Measurements from ENCODE around the gene PLVAP. TPM values are rescaled to one million over a fixed set of nuclear protein-coding genes. Genes with fewer than 3 reads are reported as not detected.

The PLVAP gene
- total RNA-seq, 1 donor from 2014 or later, result not detected

GRCh38 chr19:17304386-17305215 is 72.5 kb downstream of the PLVAP start:
- intact Hi-C loops (cut with micrococcal nuclease), result loop anchor here (1.0 kb wide), 1 partner anchor 37 kb away; the partner anchor contains the start of gene BABAM1

GRCh38 chr19:17303940-17304267 is 73.2 kb downstream of the PLVAP start:
- intact Hi-C loops (cut with micrococcal nuclease), result loop anchor here (1.0 kb wide), 1 partner anchor 12 kb away; no protein-coding TSS in a partner anchor

- intact Hi-C loops (cut with micrococcal nuclease), result loop anchor here (1.0 kb wide), 1 partner anchor 11 kb away; no protein-coding TSS in a partner anchor
These were observed 73.8 kb downstream of the PLVAP start, which contains the start of gene ABHD8 for GRCh38 chr19:17303167-17303939. ABHD8 (minus strand) TSS chr19:17303425; CDS start chr19:17301616, 1,809 bp downstream.

GRCh38 chr19:17302391-17303166 is 74.6 kb downstream of the PLVAP start:
- intact Hi-C loops (cut with micrococcal nuclease), result loop anchor here (1.0 kb wide), 1 partner anchor 10 kb away; no protein-coding TSS in a partner anchor

Other genes with a start within 250 kb of the PLVAP start
- gene USE1, start 162.0 kb downstream of the PLVAP start, total RNA-seq, result 25.3 and 27.5 TPM in 2 replicates
- 17.2 and 22.6 TPM in 2 replicates for gene OCEL1, start 151.1 kb downstream of the PLVAP start, total RNA-seq
- gene NR2F6, start 131.4 kb downstream of the PLVAP start, total RNA-seq, result 6.2 and 6.3 TPM in 2 replicates
- gene USHBP1, start 112.6 kb downstream of the PLVAP start, total RNA-seq, result 0.25 and 0.36 TPM in 2 replicates
- gene BABAM1, start 109.9 kb downstream of the PLVAP start, total RNA-seq, result 116 and 118 TPM in 2 replicates
- gene ANKLE1, start 95.4 kb downstream of the PLVAP start, total RNA-seq, result 6.8 and 7.3 TPM in 2 replicates
- 7.2 and 9.2 TPM in 2 replicates for gene ABHD8, start 73.9 kb downstream of the PLVAP start, total RNA-seq
- 76.1 and 77.8 TPM in 2 replicates for gene MRPL34, start 71.5 kb downstream of the PLVAP start, total RNA-seq
- gene DDA1, start 67.8 kb downstream of the PLVAP start, total RNA-seq, result 33.7 and 39.6 TPM in 2 replicates
- gene ANO8, start 42.5 kb downstream of the PLVAP start, total RNA-seq, result 13.4 TPM in 2 replicates
- gene GTPBP3, start 39.8 kb downstream of the PLVAP start, total RNA-seq, result 42.4 and 43.5 TPM in 2 replicates
- 3.4 and 4.0 TPM in 2 replicates for gene CCDC194, start 16.9 kb upstream of the PLVAP start, total RNA-seq
- gene BST2, start 28.3 kb upstream of the PLVAP start, total RNA-seq, result 159 and 170 TPM in 2 replicates
- gene MVB12A, start 42.7 kb upstream of the PLVAP start, total RNA-seq, result 36.4 and 38.5 TPM in 2 replicates
- not detected in 2 replicates for gene TMEM221, start 71.3 kb upstream of the PLVAP start, total RNA-seq
- not detected in 2 replicates for gene NXNL1, start 83.6 kb upstream of the PLVAP start, total RNA-seq
- 1.7 and 1.8 TPM in 2 replicates for gene SLC27A1, start 93.2 kb upstream of the PLVAP start, total RNA-seq
- gene PGLS, start 134.3 kb upstream of the PLVAP start, total RNA-seq, result 87.2 and 88.2 TPM in 2 replicates
- 55.9 and 61.7 TPM in 2 replicates for gene COLGALT1, start 178.3 kb upstream of the PLVAP start, total RNA-seq